ENCODE results near the gene CFAP77.

The CFAP77 gene

GRCh38 chr9:132547052-132547431, 137.0 kb downstream of the CFAP77 start:
- no peak for TF ChIP-seq CTCF (IDR thresholded peaks at IDR 0.05; ENCODE audit: borderline replicate concordance, control extremely low read depth, extremely low read depth, insufficient read depth, missing control alignments)
- in situ Hi-C loops (cut with MboI; ENCODE audit: low sequenced_read_pairs, unreplicated experiment) = no loop called here
- DNase-seq (ENCODE audit: low spot score) = no peak

- TF ChIP-seq CTCF (IDR thresholded peaks at IDR 0.05; ENCODE audit: borderline replicate concordance, control extremely low read depth, extremely low read depth, insufficient read depth, missing control alignments) = no peak
- in situ Hi-C loops (cut with MboI; ENCODE audit: low sequenced_read_pairs, unreplicated experiment) = no loop called here
- DNase-seq (ENCODE audit: low spot score) = no peak
Measured at GRCh38 chr9:132547436-132547835, 137.4 kb downstream of the CFAP77 start.

- in situ Hi-C loops (cut with MboI; ENCODE audit: low sequenced_read_pairs, unreplicated experiment) = no loop called here
- TF ChIP-seq CTCF (IDR thresholded peaks at IDR 0.05; ENCODE audit: borderline replicate concordance, control extremely low read depth, extremely low read depth, insufficient read depth, missing control alignments) = no peak
- no peak for DNase-seq (ENCODE audit: low spot score)
Measured at GRCh38 chr9:132547976-132548730, 138.1 kb downstream of the CFAP77 start.

- DNase-seq (ENCODE audit: low spot score) = no peak
- in situ Hi-C loops (cut with MboI; ENCODE audit: low sequenced_read_pairs, unreplicated experiment) = no loop called here
Measured at GRCh38 chr9:132548751-132549640, 139.0 kb downstream of the CFAP77 start.

GRCh38 chr9:132551556-132551955, 141.5 kb downstream of the CFAP77 start:
- no peak for TF ChIP-seq CTCF (IDR thresholded peaks at IDR 0.05; ENCODE audit: borderline replicate concordance, control extremely low read depth, extremely low read depth, insufficient read depth, missing control alignments)
- DNase-seq (ENCODE audit: low spot score) = no peak
- in situ Hi-C loops (cut with MboI; ENCODE audit: low sequenced_read_pairs, unreplicated experiment) = no loop called here

More at GRCh38 chr9:132548751-132549640, 139.0 kb downstream of the CFAP77 start:
- no peak for TF ChIP-seq CTCF (IDR thresholded peaks at IDR 0.05; ENCODE audit: borderline replicate concordance, control extremely low read depth, extremely low read depth, insufficient read depth, missing control alignments)

GRCh38 chr9:132552041-132552440, 142.0 kb downstream of the CFAP77 start:
- in situ Hi-C loops (cut with MboI; ENCODE audit: low sequenced_read_pairs, unreplicated experiment) = no loop called here
- no peak for TF ChIP-seq CTCF (IDR thresholded peaks at IDR 0.05; ENCODE audit: borderline replicate concordance, control extremely low read depth, extremely low read depth, insufficient read depth, missing control alignments)
- no peak for DNase-seq (ENCODE audit: low spot score)
